Measurements from ENCODE around the gene TMEM81.

Gene TMEM81

DNA sequence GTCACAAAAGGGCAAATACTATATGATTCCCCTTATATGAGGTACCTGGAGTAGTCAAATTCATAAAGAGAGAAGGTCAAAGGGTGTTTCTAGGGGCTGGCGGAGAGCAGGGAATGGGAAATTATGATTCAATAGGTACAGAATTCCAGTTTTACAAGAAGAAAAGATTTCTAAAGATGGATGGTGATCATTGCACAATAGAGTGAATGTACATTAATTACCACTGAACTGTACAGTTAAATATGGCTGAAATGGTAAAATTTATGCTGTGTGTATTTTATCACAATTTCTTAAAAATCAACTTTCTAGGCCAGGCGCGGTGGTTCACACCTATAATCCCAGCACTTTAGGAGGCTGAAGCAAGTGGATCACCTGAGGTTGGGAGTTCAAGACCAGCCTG, 18.1 kb upstream of the TMEM81 start:
- no peak for TF ChIP-seq CTCF (conservative IDR thresholded peaks at IDR 0.05)
- TF ChIP-seq ZFX (IDR thresholded peaks at IDR 0.05) = no peak

DNA sequence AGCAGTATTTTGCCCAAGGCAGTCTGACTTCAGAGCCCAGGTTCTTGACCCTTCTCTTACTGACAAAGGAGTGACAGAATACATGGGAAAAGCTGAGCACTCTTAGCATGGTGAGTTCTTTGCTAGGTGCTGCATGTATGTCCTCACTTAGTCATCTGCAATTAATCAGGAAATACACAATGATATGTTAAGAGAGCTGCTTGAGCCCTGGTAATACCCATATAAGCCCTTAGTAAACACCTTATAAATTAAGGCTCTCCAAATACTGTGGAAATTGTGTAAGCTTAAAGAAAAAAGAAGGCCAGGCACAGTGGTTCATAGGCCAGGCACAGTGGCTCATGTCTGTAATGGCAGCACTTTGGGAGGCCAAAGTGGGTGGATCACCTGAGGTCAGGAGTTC, 14.0 kb upstream of the TMEM81 start:
- TF ChIP-seq CTCF (conservative IDR thresholded peaks at IDR 0.05) (no peak), ZFX (IDR thresholded peaks at IDR 0.05) (no peak)
- H3K27ac ChIP-seq = no peak overlapping the region

More for the DNA sequence above, 18.1 kb upstream of the TMEM81 start:
- no peak overlapping the region for H3K27ac ChIP-seq

DNA sequence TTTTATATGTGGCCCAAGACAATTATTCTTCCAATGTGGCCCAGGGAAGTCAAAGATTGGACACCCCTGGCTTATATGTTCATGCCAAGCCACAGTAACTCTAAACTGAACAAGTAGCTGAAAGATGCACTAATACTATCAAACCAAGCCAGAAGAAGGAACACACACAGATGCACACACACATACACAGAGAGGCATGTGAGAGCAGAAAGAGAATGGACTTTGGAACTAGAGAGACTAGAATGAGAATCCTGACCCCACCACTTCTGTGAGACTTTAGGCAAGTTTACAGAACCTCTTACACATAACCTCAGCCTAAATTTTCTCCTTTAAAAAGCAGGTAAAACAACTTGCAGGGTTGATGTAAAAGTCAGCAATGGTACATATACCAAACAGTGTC, 11.2 kb upstream of the TMEM81 start:
- TF ChIP-seq CTCF (conservative IDR thresholded peaks at IDR 0.05) = no peak
- no peak for TF ChIP-seq ZFX (IDR thresholded peaks at IDR 0.05)
- no peak overlapping the region for H3K27ac ChIP-seq

GRCh38 chr1:205091043-205091740, 6.9 kb upstream of the TMEM81 start:
- no peak overlapping the region for H3K27ac ChIP-seq
- TF ChIP-seq CTCF (conservative IDR thresholded peaks at IDR 0.05) (no peak), ZFX (IDR thresholded peaks at IDR 0.05) (no peak)

DNA sequence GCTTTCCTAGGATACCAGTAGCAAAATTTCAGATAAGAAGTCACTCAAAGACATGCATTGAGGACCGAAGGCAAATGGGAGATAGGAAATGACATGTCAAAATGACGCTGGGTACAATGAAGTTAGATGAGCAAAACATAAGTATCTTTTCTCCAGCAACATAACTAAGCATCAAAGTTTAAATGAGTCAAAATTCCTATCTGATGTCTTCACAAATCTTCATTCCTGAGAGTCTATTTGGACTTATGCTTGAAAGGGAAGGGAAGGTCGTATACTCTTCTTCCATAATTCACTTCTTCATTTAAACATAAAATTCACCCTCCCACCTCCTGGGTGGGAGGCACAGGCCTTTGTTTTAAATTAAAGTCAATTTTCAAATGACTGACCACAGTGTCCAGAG, 4.1 kb upstream of the TMEM81 start:
- TF ChIP-seq CTCF (conservative IDR thresholded peaks at IDR 0.05) (no peak), ZFX (IDR thresholded peaks at IDR 0.05) (no peak)
- H3K27ac ChIP-seq = no peak overlapping the region

GRCh38 chr1:205082431-205082830, 1.8 kb downstream of the TMEM81 start:
- TF ChIP-seq CTCF (conservative IDR thresholded peaks at IDR 0.05) = no peak
- no peak for TF ChIP-seq ZFX (IDR thresholded peaks at IDR 0.05)
- no peak overlapping the region for H3K27ac ChIP-seq

DNA sequence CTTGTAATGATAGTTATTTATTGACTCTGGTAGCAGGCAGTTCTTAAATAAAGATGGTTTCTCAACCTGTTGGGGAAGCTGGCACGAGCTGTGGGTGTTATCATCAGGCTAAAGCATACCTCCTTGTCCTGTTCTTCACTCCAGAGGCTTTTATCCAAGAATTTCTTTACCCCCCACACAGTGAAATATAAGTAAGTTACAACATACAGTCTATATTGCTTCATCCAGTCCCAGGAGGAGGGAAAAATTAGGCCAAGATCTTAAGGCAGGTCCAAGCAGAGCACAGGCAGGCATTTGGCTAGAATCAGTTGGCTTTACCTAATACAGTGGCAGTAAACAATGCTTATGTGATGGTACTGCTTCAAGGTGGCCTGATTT, 6.3 kb downstream of the TMEM81 start:
- H3K27ac ChIP-seq = no peak overlapping the region
- TF ChIP-seq ZFX (IDR thresholded peaks at IDR 0.05) (no peak), CTCF (conservative IDR thresholded peaks at IDR 0.05) (no peak)
